ENCODE measurements around the gene TBCB.

Gene TBCB

GRCh38 chr19:36139473-36140303 lies 24.4 kb downstream of the TBCB start, which contains the start of gene CAPNS1:
Gene CAPNS1, plus strand, starts transcription at chr19:36140066. Its CDS starts 946 bp downstream, at chr19:36141012.
- CTCF ChIA-PET = interaction anchor here (0.8 to 5.5 kb wide), 3 partner anchors 9 to 13 kb away, joined by 3 to 47 read pairs (median 3); no protein-coding TSS in a partner anchor
- peak; percentile 98 for DNase-seq (ENCODE audit: extremely low spot score)
- POLR2A ChIA-PET = interaction anchor here (0.5 kb wide), 2 partner anchors 8 to 64 kb away, joined by 4 to 5 read pairs; no protein-coding TSS in a partner anchor
- TF ChIP-seq, protein P1, sequence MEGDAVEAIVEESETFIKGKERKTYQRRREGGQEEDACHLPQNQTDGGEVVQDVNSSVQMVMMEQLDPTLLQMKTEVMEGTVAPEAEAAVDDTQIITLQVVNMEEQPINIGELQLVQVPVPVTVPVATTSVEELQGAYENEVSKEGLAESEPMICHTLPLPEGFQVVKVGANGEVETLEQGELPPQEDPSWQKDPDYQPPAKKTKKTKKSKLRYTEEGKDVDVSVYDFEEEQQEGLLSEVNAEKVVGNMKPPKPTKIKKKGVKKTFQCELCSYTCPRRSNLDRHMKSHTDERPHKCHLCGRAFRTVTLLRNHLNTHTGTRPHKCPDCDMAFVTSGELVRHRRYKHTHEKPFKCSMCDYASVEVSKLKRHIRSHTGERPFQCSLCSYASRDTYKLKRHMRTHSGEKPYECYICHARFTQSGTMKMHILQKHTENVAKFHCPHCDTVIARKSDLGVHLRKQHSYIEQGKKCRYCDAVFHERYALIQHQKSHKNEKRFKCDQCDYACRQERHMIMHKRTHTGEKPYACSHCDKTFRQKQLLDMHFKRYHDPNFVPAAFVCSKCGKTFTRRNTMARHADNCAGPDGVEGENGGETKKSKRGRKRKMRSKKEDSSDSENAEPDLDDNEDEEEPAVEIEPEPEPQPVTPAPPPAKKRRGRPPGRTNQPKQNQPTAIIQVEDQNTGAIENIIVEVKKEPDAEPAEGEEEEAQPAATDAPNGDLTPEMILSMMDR (IDR thresholded peaks at IDR 0.05; ENCODE audit: control extremely low read depth, extremely low read depth, low read depth, missing control alignments) = no peak

- POLR2A ChIA-PET = no interaction called here
- CTCF ChIA-PET = interaction anchor here (0.8 to 5.5 kb wide), 3 partner anchors 9 to 13 kb away, joined by 3 to 47 read pairs (median 3); no protein-coding TSS in a partner anchor
- peak; percentile 77 for DNase-seq (ENCODE audit: extremely low spot score)
- TF ChIP-seq, protein P1 (IDR thresholded peaks at IDR 0.05; ENCODE audit: control extremely low read depth, extremely low read depth, low read depth, missing control alignments) = no peak
Measured at GRCh38 chr19:36140304-36141038, 25.2 kb downstream of the TBCB start.

- CTCF ChIA-PET = interaction anchor here (1.9 kb wide), 1 partner anchor 14 kb away, joined by 8 read pairs; no protein-coding TSS in a partner anchor
- TF ChIP-seq, protein P1 (IDR thresholded peaks at IDR 0.05; ENCODE audit: control extremely low read depth, extremely low read depth, low read depth, missing control alignments) = no peak
- peak; percentile 94 for DNase-seq (ENCODE audit: extremely low spot score)
- POLR2A ChIA-PET = no interaction called here
Measured at GRCh38 chr19:36141039-36141927, 26.0 kb downstream of the TBCB start.

GRCh38 chr19:36142046-36142445 lies 26.8 kb downstream of the TBCB start:
- ChIA-PET CTCF (interaction anchor here (1.9 kb wide), 1 partner anchor 14 kb away, joined by 8 read pairs; no protein-coding TSS in a partner anchor), POLR2A (no interaction called here)
- TF ChIP-seq, protein P1 (IDR thresholded peaks at IDR 0.05; ENCODE audit: control extremely low read depth, extremely low read depth, low read depth, missing control alignments) = no peak
- no peak for DNase-seq (ENCODE audit: extremely low spot score)

- TF ChIP-seq, protein P1 (IDR thresholded peaks at IDR 0.05; ENCODE audit: control extremely low read depth, extremely low read depth, low read depth, missing control alignments) = no peak
- DNase-seq (ENCODE audit: extremely low spot score) = no peak
- CTCF ChIA-PET = interaction anchor here (1.9 kb wide), 1 partner anchor 15 kb away, joined by 8 read pairs; no protein-coding TSS in a partner anchor
- POLR2A ChIA-PET = no interaction called here
Measured at GRCh38 chr19:36142496-36142895, 27.2 kb downstream of the TBCB start.

Measured in GM10248 (cell line).